HFFc6 (cell line): ENCODE data around the gene FAM210A. TPM values are rescaled to one million over a fixed set of nuclear protein-coding genes. Genes with fewer than 3 reads are reported as not detected.
"Not testable (repeated sequence)": the region's sequence is repeated elsewhere in the genome, so short reads cannot be mapped to it uniquely, and the experiment has no call there.

ENCODE experiments used
- DNase-seq: peaks from one replicate; pipeline ENCODE4 v3.0.0-alpha.2; 2018
- H3K27ac Mint-ChIP-seq: 2 replicates; pipeline ENCODE4 v1.8.0; 2020; ENCODE audit warnings: mild to moderate bottlenecking, mixed read lengths
- H3K27me3 Mint-ChIP-seq: 2 replicates; pipeline ENCODE4 v1.8.0; 2021; ENCODE audit warnings: mild to moderate bottlenecking, moderate library complexity, mixed read lengths; ENCODE audit not compliant: insufficient read depth
- H3K36me3 Mint-ChIP-seq: 2 replicates; pipeline ENCODE4 v1.8.0; 2021; ENCODE audit warnings: low read depth, mixed read lengths
- H3K4me1 Mint-ChIP-seq: 2 replicates; pipeline ENCODE4 v1.8.0; 2020; ENCODE audit warnings: low read depth, mixed read lengths
- H3K4me3 Mint-ChIP-seq: 2 replicates; pipeline ENCODE4 v1.8.0; 2020; ENCODE audit warnings: mild to moderate bottlenecking, moderate library complexity, mixed read lengths
- H3K9me3 Mint-ChIP-seq: 2 replicates; pipeline ENCODE4 v1.8.0; 2020; ENCODE audit warnings: mild to moderate bottlenecking, mixed read lengths
- total RNA-seq, 6 experiments: library from RNA; stranded (reverse); fragmentation: NEBNext Ultra II Directional; extraction: Animal tissue kit (Norgen Biotek cat#: 25700); gene quantifications; 2 replicates in 1 of 6; 3 replicates in 5 of 6; pipeline ENCODE4 v1.2.3, GENCODE V29; 2021
- TF ChIP-seq, protein P1 (sequence below): fragments of 200-600 bp; sonication (generic); IDR thresholded peaks from 2 replicates; pipeline ENCODE4 v1.5.0; 2021; ENCODE audit warnings: antibody characterized with exemption, mild to moderate bottlenecking

The FAM210A gene
- total RNA-seq, 6 experiments from 2014 or later = 11.5 to 19.7 (median 13.0) TPM

- Mint-ChIP-seq H3K4me1 (peaks cover 9% of the 10 kb centered on the region; the same call in 1 of the 2 replicates), H3K27me3 (no peaks in the 10 kb centered on the region), H3K36me3 (peaks cover 24% of the 10 kb centered on the region), H3K27ac (no peak overlapping the region), H3K9me3 (peaks cover 1% of the 10 kb centered on the region; the same call in 1 of the 2 replicates), H3K4me3 (no peak overlapping the region)
- no peak for DNase-seq
- TF ChIP-seq, protein P1, sequence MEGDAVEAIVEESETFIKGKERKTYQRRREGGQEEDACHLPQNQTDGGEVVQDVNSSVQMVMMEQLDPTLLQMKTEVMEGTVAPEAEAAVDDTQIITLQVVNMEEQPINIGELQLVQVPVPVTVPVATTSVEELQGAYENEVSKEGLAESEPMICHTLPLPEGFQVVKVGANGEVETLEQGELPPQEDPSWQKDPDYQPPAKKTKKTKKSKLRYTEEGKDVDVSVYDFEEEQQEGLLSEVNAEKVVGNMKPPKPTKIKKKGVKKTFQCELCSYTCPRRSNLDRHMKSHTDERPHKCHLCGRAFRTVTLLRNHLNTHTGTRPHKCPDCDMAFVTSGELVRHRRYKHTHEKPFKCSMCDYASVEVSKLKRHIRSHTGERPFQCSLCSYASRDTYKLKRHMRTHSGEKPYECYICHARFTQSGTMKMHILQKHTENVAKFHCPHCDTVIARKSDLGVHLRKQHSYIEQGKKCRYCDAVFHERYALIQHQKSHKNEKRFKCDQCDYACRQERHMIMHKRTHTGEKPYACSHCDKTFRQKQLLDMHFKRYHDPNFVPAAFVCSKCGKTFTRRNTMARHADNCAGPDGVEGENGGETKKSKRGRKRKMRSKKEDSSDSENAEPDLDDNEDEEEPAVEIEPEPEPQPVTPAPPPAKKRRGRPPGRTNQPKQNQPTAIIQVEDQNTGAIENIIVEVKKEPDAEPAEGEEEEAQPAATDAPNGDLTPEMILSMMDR = no peak
Observed at GRCh38 chr18:13684546-13684945, 41.8 kb downstream of the FAM210A start.

- TF ChIP-seq, protein P1 = no peak
Observed at GRCh38 chr18:13681701-13682100, 44.7 kb downstream of the FAM210A start.

GRCh38 chr18:13680612-13681011 is 45.7 kb downstream of the FAM210A start:
- no peak for DNase-seq
- TF ChIP-seq, protein P1 = peak; percentile 41
- Mint-ChIP-seq H3K9me3 (peaks cover 15% of the 10 kb centered on the region), H3K36me3 (peaks cover 16% of the 10 kb centered on the region), H3K27ac (no peak overlapping the region), H3K4me1 (peaks cover 6% of the 10 kb centered on the region), H3K4me3 (no peak overlapping the region), H3K27me3 (no peaks in the 10 kb centered on the region)

More at GRCh38 chr18:13681701-13682100, 44.7 kb downstream of the FAM210A start:
- Mint-ChIP-seq H3K4me3 (no peak overlapping the region), H3K9me3 (peaks cover 5% of the 10 kb centered on the region), H3K27ac (no peak overlapping the region), H3K27me3 (no peaks in the 10 kb centered on the region), H3K36me3 (peaks cover 12% of the 10 kb centered on the region), H3K4me1 (peaks cover 10% of the 10 kb centered on the region)
- no peak for DNase-seq

DNA sequence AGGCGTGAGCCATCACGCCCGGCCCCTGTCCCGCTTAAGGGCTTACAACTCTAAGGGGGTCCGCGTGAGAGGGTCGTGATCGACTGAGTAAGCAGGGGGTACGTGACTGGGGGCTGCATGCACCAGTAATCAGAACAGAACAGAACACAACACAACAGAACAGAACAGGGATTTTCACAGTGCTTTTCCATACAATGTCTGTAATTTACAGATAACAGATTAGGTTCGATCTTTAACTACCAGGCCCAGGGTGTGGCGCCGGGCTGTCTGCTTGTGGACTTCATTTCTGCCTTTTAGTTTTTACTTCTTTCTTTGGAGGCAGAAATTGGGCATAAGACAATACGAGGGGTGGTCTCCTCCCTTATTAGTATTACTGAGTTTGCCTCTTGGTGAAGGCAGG is 49.0 kb downstream of the FAM210A start:
- Mint-ChIP-seq H3K9me3 (peaks cover 26% of the 10 kb centered on the region), H3K36me3 (peaks cover 23% of the 10 kb centered on the region)
- DNase-seq, H3K27ac Mint-ChIP-seq, H3K27me3 Mint-ChIP-seq, H3K4me1 Mint-ChIP-seq, H3K4me3 Mint-ChIP-seq: not testable (repeated sequence)

DNA sequence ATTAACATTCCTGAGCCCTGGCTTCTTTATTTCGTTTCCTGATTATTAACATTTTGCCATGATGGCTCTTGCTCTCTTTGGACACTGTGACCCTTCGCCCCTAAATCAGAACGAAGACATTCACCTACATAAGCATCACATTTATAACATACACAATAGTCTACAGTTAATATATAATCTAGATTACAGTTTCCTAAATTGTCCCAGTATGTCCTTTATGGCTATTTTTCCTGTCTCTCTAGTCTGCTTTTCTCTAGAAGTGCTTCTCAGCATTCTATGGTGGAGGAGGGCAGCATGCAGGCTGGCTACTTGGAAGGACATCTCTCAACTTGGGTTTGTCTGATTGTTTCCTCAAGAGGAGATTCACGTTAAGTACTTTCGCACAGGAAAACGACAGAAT is 49.9 kb downstream of the FAM210A start:
- H3K9me3 Mint-ChIP-seq = peaks cover 27% of the 10 kb centered on the region
- TF ChIP-seq, protein P1 = no peak
- no peak overlapping the region for H3K27ac Mint-ChIP-seq
- H3K36me3 Mint-ChIP-seq = peaks cover 23% of the 10 kb centered on the region
- H3K4me1 Mint-ChIP-seq = peaks cover 5% of the 10 kb centered on the region; the same call in 1 of the 2 replicates
- no peaks in the 10 kb centered on the region for H3K27me3 Mint-ChIP-seq
- DNase-seq = no peak
- H3K4me3 Mint-ChIP-seq = no peak overlapping the region

DNA sequence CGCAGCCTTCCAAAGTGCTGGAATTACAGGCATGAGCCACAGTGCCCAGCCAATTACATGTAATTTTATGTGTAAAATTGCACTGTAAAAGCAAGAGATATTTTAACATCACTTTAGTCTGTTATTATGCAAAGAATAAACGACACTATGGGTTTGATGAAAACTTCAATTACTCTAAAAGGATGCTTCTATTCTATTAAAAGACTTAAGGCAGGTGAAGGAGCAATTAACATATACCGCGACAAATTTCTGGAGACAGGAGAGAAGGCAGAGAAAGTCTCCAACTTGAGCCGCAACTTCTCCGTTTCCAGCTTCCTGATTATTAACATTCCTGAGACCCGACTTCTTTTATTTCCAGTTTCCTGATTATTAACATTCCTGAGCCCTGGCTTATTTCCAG is 53.7 kb downstream of the FAM210A start:
- Mint-ChIP-seq H3K36me3 (peaks cover 36% of the 10 kb centered on the region), H3K9me3 (peaks cover 27% of the 10 kb centered on the region), H3K4me1 (peaks cover 5% of the 10 kb centered on the region; the same call in 1 of the 2 replicates), H3K4me3 (no peak overlapping the region), H3K27ac (no peak overlapping the region; the same call in 1 of the 2 replicates), H3K27me3 (no peaks in the 10 kb centered on the region; the same call in 1 of the 2 replicates)
- TF ChIP-seq, protein P1 = no peak
- DNase-seq = no peak
